NCI-H2171 (cell line): ENCODE measurements around the gene CELA3A.
"Not testable (repeated sequence)": the region's sequence is repeated elsewhere in the genome, so short reads cannot be mapped to it uniquely, and the experiment has no call there.

Experiments
- DNase-seq: peaks from one replicate; lab custom pipeline; 2025; lab: John Stamatoyannopoulos, UW

The CELA3A gene

DNA sequence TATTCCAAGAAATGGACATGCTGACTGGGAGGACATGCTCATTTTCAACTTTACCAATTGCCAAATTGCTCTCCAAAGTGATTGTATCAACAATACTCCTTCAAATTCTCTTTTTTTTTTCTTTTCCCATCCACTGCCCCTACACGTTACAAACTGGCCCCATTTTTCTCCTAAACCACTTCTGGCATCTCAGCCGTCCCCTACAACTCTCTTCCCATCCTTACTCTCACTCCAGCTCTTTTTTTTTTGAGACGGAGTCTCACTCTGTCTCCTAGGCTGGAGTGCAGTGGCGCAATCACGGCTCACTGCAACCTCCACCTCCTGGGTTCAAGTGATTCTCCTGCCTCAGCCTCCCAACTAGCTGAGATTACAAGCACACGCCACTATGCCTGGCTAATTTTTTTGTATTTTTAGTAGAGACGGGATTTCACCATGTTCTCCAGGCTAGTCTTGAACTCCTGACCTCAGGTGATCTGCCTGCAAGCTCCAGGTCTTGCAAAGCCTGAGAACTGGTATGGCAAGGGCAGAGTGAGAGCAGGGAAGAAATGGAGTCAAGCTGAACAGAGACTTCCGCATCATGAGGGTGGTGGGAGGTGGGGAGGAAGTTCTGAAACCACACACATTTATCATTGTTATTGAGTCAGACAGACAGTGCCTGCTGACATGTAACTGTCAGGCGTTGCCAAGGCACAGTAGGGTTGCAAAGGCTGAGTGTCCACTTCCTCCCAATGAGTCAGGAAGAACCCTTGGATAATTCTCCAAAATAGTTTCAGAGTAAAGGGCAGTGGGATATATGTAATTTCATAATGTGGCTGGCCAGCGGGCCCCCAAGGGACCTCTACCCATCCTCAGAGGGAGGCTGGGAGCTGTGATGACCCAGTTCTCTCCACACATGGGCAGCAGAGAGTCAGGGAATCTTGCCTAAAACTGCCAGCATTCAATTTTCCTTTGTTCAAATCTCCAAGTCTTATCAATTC, 17.4 kb downstream of the CELA3A start:
- no peak for DNase-seq

DNA sequence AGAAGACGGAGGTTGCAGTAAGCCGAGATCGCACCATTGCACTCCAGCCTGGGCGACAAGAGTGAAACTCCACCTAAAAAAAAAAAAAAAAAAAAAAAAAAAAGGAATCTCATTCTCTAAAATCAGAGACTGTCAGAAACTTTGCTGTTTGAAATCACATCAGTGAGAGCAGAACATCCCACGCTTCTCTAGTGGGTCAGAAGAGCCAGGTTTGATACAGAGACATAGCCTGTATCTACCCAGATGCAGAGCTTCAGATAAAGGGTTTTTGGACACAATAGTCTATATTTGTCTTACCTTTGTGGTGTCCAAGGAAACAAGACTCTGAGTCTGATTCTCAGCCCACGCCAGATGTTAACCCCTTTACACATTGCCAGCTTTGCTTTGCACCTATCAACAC, 19.6 kb downstream of the CELA3A start:
- no peak for DNase-seq

DNA sequence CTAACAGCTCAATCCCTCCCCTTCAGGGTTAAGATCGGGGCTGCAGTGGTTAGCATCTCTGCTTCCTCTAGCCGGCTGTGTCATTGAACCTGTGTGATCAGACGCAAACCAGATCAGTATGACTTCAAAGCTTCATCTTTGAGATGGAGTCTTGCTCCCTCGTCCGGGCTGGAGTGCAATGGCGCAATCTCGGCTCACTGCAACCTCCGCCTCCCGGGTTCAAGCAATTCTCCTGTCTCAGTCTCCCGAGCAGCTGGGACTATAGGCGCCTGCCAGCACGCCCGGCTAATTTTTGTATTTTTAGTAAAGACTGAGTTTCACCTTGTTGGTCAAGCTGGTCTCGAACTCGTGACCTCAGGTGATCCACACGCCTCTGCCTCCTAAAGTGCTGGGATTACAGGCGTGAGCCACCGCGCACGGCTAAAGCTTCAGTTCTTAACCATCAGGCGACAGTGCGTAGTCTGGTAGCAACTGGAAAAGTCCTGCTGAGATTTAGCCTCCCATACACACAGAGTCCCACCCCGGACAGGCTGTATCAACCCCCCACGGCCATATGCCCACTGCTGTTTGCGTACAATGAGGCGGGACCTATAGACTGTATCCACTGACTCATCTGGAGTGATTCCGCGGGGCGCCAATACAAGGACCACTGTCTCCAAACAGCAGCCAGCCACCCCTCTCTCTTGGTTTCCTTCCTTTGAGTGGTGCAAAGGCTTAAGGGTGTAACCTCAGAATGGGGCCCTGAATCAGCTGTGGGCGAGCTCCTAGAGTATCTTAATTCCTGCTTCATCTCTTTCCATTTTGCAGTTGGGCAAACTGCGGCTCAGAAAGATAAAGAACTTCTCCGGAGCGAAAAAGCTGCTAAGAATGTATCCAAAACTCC, 23.3 kb downstream of the CELA3A start:
- DNase-seq: peak; percentile 70

DNA sequence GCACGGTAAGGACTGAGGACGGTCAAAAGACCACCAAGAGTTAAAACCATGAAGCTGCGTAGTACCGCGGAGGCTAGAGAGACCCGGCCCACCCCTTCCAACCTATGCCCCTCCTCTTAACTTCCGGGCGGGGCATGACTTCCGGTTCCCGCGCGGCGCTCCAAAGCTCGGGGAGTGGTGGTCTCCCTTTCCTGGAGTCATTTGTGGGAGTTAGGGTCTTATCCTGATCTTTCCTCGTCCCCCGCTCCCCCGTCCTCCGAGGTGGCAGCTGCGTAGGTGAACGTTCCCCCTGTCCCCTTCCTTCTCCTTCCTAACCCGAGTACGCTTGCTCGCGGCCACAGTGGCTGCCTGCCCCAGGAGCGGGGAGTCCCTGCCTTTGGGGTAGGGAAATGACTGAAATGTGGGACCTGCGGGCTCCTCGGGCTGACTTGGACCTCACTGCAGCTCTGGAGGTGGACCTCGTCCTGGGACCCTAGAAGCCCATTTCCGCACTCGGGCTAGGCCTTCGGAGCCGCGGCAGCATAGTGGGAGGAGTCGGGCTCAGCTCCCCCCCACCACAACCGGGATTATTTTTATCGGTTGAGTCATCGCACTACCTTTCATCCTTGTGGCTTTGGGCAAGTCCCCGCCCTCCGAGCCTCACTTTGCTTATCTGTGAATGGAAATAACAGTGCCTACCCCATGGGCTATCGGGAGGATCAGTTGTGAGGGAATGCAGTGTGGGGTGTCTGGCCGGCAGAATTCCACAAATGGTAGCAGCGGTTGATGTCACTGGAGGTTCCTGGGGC, 24.1 kb downstream of the CELA3A start:
- peak; percentile 85 for DNase-seq

DNA sequence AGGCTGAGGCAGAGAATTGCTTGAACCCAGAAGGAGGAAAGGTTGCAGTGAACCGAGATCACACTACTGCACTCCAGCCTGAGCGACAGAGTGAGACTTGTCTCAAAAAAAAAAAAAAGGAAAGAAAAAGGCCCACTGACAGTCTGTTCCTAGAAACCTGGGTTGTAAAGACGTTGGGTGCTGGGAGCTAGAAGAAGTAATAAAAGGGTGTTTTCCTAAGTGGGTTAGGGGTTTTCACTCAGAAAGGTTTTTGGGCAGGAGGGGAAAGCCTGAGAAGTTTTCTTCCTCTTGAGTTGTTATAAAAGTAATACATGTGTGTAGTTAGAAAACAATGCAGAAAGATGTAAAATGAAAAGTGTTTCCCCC, 25.4 kb downstream of the CELA3A start:
- DNase-seq: no peak

DNA sequence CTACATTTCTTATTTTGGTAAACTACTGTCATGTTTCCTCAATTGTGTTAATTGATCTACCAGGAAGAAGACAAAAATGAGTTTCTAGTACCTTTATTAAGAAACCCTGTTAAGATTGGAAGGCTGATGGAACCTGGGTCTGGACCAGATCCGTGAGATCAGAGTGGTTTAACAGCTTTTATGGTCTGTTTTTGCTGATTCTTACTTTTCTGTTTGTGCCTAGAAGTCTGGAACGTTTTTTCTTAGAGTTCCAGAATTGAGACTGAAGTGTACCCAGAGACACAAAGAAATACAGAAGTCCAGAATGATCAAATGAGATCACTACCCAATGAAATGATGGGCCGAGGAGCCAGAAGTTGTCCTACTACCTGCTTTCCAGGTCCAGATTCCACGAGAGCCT, 28.6 kb downstream of the CELA3A start:
- DNase-seq: no peak

DNA sequence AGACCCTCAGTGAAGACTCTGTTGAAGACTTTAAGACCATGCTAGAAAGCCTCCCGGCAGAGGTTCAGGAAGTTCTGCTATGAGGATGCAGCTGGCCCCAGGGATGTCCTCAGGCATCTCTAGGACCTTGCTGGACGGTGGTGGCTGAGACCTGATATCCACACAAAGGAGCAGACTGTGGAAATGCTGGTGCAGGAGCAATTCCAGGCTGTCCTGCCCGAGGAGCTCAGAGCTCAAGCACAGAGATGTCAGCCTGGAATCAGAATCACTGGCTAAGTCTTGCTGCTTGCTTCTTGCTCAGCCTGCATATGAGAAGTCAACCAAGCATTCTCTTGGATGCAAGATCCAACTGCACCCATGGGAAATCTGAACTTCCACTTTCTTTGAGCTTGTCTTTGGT, 29.0 kb downstream of the CELA3A start:
- no peak for DNase-seq

DNA sequence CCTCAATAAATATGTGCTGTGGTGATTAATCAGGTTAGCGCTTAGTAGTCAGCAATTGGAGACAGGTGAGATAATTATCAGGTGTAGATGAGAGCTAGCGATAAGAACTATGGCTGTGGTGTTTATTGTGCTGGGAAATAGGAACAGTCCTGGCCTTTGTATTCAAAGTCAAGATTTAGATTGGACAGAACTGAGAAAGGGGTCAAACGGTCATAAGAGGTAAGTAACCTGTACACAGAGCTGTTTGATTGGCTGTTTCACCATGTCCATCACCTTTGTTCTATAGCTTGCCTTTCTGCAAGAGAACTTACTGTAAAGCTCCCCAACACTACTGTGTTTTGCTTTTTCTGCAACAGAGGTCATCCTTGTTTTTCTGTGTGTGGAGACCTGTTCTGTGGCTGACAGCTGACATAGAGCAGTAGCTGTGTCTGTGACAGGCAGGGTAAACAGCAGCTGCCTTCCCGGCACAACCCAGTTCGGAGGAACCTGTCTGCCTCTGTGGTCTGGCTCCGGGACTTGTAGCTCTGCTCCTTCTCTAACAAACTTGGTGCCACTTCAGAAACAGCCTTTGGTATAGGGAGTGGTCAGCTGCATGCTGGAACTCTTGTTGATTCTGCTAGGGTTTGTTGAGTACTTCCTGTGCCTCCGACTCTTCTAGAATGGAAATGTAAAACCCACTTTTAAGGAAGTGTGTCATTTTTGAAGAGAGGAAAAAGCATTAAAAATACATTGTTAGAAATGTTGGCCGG, 29.9 kb downstream of the CELA3A start:
- no peak for DNase-seq

DNA sequence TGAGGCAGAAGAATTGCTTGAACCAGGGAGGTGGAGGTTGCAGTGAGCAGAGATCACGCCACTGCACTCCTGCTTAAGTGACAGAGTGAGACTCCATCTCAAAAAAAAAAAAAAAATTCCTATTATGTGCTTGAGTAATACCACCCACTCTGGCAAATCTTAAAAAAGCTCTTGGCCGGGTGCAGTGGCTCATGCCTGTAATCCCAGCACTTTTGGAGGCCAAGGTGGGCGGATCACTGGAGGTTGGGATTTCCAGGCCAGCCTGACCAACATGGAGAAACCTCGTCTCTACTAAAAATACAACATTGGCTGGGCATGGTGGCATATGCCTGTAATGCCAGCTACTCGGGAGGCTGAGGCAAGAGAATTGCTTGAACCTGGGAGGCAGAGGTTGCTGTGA, 33.4 kb downstream of the CELA3A start:
- DNase-seq: not testable (repeated sequence)

DNA sequence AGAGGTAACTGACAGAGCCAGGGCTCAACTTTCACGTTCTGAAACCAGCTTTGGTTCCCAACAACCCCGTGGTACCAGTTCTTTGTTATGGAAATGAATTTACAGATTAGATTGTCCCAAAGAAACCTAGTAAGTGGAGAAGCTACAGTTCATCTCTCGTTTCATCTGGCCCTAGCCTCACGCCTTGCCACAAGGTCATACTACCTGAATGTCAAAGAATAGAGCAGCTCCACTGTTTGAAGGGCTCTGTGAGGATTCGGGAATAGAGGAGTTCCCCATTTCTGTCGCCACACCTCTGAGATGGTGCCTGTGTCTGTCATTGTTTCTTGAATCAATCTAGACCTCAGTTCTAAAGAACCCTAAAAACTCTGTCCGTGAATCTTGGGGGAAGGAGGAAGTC, 36.1 kb downstream of the CELA3A start:
- DNase-seq: no peak

DNA sequence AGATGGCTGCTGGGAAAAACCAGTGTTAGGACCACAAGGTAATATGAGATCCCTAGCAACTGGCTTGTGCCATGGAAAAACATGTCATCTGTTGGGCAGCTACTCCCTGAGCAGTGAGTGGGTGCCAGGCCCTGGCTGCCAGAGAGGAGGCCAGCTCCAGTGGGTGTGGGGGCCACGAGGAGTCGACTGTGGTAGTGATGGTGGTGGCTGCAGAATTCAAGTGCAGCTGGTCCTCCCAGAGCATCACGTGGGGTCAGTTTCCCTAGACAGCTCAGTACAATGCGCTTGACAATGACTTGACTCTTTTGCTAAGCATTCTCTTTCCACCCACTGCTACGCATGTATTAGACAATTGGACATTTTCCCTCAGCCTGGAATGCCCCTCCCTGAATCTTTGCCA, 36.6 kb downstream of the CELA3A start:
- DNase-seq: no peak

DNA sequence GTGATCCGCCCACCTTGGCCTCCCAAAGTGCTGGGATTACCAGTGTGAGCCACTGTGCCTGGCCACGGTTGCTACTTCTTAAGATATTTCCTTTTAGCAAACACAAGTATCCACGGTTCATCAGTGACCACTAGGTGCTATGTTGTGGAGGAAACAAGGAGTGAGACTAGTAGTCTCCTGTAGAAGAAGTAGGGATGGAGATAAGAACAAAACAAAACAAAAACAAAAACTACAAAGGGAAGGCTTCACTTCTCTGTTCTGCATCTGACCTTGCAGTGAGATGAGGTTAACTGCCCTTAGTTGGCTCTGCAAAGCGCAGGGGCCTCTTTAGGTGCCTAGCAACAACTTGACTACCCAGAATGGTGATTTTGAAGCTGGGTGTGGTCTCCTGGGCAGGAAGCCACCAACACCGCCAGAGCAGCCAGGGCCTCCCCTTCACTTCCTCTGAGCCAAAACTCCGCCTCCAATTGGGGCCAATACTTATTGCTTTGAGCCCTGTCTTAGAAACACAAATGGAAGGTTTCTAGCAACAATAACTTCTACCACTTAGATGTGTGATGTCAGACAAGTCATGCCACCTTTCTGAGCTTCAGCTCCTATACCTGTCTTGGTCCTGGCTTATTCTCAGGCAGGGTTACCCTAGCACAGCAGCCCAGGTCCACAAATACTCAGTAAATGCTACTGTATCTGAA, 38.3 kb downstream of the CELA3A start:
- DNase-seq: no peak

DNA sequence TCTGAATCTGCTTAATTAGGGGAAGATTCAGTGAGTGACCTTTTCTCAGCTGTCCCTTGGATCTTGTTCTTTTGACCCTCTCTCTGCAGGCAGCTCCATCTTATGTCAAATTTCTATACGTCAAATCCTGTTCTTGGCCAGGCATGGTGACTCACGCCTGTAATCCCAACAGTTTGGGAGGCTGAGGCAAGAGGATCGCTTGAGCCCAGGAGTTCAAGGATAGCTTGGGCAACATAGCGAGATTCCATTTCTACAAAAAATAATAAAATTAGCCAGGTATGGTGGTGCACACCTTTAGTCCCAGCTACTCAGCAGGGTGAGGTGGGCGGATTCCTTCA, 38.8 kb downstream of the CELA3A start:
- DNase-seq: no peak

DNA sequence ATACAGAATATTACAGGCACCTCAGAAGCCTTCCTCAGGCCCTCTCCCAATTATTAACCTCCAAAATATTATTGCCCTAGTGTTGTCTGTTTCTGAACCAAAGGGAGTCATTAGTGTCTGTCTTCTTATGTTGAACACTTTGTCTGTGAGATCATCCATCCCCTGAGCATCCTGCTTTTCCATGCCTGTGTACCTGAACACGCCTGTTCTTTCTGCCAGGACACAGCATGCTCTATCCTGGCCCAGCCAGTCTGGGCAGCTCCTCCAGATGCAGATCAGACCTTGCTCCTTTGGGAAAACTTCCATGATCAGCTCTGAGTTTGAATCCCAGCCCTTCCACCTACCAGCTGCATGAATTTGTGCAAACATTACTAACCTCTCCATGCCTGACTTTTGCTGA, 40.0 kb downstream of the CELA3A start:
- DNase-seq: no peak

DNA sequence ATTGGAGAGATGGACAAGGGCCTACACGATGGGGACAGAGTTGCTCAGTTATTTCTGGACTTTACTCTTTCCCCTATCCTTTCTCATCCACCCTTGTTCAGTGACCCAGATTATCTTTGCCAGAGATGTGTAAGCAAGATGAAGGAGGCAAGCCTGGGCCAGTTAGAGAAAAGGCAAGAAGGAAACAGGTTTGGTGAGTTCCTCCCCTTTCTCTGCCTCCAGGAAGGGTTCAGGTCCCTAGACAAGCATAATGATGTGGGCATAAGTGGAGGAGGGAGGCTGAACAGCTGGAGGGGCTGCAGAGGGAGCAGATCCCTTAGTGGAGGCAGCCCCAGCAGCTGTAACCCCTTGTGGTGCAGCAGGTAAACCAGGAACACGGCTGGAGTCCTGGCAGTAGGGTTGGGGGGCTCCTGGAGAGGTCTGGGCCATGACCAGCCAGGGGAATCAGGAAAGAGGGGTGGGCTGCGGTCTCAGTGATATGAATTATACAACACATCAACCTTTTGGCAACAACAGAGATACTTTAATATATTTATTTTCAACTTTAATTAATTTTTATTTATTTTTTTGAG, 41.8 kb downstream of the CELA3A start:
- no peak for DNase-seq

DNA sequence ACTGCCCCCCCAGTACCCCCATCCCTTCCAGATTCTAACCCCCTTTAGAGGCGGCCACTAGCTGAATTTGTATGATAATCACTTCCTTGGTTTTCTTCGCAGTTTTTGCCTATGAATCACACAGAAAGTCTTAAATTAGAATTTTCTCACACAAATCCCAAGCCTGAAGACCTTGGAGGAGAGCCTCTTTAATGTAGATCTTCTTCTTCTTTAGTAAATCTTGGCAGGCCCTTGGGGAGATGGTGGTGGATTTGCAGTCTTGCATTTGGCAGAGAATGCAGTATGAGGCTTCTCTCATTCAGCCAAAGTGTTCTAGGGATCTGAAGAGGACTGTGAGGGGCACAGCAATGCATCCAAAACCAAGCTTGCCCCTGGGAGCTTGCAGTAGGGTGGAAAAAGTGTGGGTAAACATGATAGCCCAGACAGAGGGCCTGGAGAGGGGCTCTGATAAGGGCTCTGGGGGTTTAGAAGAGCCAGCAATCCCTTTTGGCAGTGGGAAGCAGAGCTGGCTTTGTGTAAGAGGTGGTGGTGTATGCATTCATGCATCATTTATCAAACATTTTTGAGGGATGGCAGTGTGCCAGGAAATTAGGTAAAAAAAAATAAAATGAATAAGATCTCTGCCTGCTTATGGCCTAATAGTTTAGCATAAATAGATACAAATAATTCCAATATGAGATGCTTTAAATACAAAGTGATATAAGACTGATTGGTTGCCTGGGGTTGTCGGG, 43.4 kb downstream of the CELA3A start:
- peak; percentile 48 for DNase-seq

DNA sequence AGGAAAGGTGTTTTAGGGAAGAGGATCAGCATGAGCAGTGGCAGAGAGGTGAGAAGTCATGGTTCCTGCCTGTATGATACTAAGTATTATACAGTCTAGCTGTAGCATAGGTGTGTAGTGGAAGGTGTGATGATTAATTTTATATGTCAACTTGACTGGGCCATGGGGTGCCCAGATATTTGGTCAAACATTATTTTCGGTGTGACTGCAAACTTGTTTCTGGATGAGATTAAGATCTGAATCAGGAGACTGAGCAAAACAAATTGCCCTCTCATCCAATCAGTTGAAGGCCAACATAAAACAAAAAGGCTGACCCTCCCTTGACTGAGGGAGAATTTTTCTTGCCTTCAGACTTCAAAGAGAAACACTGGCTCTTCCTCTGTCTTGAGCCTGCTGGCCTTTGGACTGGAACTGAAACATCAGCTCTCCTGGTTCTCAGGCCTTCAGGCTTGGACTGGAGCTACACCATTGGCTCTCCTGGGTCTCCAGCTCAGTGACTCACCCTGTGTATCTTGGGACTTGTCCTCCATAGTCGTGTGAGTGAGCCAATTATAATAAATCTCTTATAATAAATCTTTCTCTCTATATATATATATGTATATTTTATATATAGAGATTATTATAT, 44.3 kb downstream of the CELA3A start:
- no peak for DNase-seq

DNA sequence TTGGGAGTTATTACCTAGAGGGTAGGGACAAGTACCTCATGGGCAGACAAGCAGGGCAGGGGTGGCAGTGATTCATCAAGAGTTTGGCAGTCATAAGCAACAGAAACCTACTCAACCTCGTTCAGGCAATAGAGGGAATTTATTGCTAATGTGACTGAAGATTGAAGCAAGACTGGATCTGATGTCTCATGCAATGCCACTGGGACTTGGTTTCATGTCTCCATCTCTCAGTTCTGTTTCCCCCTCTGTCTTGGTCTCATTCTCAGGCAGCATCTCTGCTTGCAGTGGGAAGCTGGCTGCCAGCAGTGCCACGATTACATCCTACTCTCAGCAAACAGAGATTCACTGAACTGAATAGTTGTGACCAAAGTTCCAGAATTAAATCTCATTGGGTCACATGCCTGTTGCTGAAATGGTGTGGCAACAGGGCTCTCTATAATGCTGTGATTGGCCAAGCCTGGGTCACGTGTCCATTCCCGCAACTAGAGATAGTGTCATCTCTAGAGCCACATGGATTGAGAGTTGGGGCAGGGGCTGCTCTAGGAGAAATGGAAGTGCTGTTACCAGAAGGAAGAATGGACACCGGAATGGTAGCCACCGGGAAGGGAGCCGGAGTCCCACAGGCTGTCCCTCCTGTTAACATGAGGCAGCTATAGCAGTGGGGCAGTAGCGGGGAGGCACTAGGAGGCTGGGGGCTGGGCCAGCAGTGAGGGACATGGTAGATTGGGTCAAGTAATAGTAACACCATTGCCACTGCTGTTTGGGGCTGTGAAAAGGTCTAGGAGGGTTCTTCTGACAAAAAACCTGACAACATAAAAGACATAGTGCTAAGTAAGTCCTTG, 47.1 kb downstream of the CELA3A start:
- no peak for DNase-seq

DNA sequence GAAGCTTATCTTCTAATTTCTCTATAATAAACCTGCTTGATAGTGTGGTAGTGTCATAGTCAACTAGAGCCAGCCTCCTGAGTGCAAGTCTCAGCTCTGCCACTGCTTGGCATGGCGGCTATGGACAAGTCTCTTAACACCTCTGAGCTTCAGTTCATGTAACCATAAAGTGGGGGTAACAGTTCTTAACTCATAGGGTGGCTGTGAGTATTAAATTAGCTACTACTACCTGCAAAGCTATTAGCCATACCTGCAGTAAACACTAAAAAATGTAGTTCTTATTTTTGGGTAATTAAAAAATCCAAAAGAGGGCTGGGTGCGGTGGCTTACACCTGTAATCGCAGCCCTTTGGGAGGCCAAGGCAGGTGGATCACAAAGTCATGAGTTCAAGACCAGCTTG, 48.9 kb downstream of the CELA3A start:
- DNase-seq: no peak
